GM21737 (cell line): ENCODE results near the gene WIPF1.
A peak's percentile ranks its signal among the peaks of the same experiment; 100 is the strongest.

Source experiments
- ATAC-seq: cut with Tn5 transposase; IDR thresholded peaks from one replicate; pipeline ENCODE4 v1.9.1; 2021; ENCODE audit warnings: mild to moderate bottlenecking, moderate library complexity; ENCODE audit not compliant: unreplicated experiment

The WIPF1 gene

DNA sequence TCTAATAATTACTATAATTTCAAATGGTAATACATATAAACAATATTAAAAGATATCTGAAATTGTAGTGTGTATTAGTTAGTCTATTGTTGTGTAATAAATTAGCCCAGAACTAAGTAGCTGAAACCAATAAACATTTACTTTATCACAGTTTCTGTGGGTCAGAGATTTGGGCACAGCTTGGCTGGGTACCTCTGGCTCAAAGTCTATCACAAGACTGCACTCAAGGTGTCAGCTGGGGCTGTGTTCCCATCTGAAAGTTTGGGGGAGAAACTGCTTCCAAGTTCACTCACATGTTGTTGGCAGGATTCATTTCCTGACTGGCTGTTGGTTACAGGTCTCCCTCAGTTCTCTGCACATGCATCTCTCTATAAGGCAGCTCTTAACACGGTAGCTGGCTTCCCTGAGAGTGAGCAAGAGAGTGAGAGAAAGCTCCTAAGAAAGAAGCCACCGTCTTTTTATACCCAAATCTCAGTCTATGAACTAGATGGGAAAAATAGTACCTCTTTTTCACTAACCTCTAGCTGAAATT is 25.6 kb upstream of the WIPF1 start:
- no peak for ATAC-seq

DNA sequence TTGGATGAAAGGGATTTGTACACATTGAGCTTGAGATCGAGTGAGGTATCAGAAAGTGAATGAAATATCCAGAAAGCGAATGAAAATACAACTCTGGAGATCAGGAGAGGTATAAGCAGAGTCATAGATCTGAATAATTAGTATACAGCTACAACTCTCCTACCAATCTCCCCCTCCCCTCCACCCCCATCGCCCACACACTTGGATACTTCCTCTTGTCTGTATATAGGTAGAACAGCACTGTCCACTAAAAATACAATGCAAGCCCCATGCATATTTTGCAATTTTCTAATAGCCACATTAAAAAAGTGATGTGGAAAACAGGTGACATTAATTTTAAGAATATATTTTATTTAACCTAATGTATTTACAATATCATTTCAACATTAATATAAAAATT is 23.7 kb upstream of the WIPF1 start:
- no peak for ATAC-seq

DNA sequence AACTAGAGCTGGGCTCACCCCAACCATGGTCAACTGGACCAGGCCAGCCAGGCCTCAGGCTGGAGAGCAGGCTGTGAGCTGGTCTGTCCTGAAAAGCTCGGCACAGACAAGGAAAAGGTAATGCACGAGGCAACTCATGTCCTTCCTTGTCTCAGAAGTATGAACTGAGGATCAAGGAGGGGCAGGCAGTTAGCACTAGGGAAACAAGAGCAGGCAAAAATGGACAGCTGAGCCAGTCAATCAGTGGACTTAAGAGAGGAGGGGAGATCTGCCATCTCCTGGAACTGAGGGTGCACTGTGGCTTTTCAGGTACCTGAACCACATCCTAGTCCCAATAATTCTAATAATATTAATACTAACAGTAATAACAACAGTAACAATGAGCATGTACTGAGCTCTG is 20.6 kb upstream of the WIPF1 start:
- ATAC-seq, result no peak

DNA sequence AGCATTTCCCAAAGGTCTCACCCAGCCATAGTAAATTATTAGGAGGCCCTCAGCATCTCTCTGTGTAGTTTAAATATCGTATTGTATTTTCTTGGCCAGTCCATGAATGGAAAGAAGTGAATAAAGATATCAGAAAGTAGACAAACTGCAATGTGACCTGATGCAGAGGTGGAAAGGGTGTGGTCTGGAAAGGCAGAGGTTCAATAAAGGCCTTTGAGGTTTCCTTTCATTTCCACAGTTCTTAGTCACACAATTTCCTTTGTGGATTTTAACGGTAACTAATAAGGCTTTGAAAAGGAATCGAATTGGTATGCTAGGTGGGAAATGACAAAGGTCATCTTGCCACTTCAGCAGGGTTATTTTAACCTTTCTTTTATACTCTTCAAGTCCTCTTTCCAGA is 20.1 kb upstream of the WIPF1 start:
- no peak for ATAC-seq

DNA sequence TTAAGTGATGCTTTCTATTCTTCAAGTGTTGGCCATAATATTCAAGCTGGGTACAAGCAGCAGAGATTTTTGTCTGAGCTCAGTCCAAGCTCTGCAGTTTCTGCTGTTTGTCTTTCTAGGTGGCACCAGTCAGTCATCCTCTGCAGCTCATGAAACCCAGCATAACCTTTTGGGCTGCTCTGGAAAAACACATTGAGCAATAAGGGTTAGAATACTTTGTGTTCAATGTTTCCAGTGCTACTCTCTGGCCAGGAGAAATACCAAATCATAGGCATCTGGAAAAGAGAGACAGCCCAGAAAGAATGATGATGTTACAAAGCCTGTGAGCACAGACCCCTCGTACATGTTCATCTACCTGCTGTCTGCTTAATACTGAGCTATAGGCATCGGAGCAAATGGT is 19.5 kb upstream of the WIPF1 start:
- no peak for ATAC-seq

DNA sequence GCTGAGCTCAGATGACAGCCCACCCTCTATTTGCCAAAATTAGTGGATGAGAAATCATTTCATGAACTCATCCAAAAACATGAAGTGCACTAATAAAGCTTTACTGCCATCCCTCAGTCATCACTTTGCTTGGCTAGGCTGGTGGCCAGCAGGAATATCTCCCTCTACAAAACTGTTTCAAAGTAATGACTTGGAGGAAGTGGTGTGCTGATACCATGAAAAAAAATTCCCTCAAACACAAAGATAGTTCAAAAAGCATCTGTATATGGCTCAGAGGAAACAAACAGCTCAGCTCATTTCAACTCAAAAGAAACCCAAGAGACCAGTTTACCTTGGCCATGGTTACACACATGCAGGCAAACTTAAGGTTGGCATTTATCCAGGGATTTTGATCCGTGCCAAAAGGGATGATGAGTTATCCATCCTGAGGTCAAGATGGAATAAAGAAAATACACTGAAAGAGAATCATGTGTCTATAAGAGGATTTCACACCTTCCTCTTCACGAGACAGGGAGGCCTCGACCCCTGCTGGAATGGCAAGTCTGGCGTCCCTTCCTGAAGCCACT is 18.4 kb upstream of the WIPF1 start:
- no peak for ATAC-seq

DNA sequence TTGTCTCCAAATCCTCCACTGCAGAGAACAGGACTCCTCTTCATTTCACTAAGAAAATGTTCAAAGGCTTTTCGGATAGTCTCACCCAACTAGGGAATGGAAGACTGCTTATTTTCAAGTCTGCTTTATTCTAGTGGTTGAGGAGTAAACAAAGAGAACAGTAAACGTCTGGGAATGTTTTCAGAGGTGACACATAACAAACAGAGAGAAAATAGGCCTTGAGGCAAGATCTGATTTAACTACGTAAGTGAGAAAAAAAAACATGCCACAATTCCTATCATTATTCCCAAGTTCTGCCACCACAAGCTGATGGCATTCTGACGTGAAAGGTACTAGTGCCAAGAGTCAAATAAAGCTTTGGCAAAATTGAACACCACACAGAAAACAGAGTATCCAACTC is 16.7 kb upstream of the WIPF1 start:
- no peak for ATAC-seq

DNA sequence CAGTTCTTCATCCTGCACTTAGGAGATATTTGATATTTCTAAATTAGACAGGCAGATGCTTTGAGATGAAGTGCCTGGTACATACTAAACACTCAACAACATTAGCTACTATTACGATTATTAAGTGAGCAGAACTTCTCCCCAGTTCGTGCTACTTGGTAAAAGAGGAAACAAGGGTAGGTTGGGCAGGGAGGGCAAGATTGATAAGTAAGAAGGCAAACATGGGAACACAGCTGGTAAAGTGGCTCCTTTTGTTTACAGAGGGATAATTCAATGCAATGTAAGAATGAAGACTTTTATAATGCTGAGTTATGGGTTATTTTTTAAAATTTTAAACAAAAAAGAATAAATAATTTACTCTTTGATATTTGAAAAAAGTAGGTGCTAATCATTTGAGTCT is 15.9 kb upstream of the WIPF1 start:
- no peak for ATAC-seq

DNA sequence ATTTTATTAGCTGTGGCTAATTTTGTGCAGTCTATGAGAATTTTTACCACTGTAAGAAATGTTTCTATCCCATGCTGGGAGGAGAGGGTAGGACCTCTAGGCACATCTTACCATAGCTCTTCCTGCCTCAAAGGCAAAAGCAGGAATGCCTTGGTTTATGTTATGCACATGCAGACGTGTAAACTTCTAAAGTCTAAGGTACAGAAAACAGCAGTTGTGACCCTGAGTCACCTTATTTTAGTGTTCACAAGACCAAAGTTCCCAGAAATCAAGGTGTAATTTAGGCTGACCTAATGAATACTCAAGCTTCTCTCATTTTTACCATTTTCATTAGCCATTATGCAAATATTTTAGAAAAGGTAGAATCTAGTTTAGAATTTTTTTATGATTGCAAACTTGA is 15.4 kb upstream of the WIPF1 start:
- no peak for ATAC-seq

DNA sequence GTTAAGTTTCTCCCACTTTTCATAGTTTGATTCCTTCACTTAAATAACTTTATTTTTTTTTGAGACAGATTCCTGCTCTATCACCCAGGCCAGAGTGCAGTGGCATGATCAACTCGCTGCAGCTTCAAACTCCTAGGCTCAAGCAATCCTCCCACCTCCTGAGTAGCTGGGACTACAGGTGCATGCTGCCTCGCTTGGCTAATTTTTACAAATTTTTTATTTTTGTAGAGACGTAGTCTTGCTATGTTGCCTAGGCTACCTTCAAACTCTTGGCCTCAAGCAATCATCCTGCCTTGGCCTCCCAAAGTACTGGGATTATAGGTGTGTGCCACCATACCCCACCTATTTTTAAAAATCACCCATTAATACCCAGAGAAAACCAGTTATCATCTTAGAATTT is 14.2 kb upstream of the WIPF1 start:
- no peak for ATAC-seq

DNA sequence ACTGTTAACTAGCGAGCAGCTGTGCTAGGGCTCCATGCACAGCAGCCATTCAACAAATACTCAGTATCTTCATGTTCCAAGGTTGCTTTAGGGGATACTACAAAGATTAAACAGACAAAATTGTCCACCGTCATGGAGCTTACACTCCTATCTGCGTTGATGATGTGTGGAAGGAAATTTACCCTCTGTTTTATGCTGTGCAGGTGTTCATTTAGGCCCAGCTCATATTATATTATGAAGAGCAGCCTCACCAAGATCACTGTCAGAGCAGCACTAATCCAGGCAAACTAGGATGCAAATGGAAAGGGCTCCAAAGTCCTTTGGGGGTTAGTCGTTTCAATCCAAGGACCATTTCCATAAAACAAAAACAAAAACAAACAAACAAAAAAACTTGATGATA is 13.4 kb upstream of the WIPF1 start:
- ATAC-seq, result no peak

DNA sequence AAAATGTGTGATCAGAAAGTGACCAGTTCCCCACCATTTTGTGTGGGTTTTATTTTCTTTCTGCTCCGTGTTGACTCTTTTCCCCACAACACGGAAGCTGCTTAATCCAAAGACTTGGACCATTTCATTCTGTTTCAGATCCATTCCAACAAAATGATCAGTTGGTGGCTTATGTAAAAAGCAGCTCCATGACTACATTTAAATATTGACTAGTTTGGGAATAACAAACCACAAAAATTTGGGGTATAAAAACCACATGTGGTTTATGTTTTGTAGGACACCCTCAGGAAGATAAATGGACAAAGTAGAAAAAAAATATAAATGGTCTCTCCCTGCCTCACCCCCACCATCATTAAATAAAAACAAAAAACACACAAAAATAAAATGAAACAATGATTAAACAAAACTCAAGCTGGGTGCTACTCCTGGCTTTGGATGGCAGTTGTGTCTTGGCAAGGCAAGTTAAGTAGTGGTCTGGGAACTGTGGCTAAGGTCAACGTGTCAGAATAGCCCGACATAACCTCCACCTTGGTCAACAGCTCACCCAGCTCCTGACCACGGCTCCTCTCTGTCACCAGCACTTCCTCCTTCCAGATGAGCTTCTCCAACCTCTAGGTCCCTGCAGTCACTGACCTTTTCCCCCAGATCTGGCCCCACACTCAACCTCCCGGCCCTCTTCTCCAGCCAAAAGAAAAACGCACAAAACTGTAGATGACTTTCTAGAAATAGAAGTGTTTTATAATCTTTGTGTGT is 12.8 kb upstream of the WIPF1 start:
- ATAC-seq, result no peak

DNA sequence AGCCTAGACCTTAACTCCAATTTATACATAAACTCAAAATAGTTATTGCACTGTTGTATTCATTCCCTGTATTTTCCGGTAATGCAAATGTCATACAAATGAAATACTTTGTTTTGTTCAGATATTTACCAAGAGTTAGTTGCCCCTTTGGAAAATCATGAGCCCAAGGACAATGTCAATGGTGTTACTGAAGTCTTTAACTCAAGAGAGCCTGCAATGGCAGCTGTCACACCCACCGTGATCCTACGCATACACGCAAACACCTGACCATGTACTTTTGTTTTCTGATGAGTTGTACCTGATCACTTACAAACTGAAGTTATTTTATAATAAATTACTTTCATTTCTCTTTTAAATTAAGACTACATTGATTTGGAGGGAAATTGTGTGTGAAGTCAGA is 11.7 kb upstream of the WIPF1 start:
- no peak for ATAC-seq

DNA sequence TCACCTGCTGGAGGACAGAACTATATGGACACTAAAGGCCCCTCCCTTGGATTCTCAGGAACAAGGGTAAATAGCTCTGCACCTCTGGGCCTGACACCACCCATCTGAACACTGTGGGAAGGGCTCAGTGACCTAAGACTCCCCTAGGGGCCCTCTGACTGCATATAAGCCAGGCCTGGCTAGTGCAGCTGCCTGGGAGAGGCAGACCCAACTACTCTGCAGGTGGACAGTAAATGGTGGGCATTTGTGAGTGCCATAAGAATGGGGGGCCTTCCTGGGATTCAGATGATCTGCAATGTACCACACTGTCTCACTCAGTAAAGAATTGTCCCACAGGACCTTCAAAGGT is 11.2 kb upstream of the WIPF1 start:
- ATAC-seq, result peak; percentile 44

DNA sequence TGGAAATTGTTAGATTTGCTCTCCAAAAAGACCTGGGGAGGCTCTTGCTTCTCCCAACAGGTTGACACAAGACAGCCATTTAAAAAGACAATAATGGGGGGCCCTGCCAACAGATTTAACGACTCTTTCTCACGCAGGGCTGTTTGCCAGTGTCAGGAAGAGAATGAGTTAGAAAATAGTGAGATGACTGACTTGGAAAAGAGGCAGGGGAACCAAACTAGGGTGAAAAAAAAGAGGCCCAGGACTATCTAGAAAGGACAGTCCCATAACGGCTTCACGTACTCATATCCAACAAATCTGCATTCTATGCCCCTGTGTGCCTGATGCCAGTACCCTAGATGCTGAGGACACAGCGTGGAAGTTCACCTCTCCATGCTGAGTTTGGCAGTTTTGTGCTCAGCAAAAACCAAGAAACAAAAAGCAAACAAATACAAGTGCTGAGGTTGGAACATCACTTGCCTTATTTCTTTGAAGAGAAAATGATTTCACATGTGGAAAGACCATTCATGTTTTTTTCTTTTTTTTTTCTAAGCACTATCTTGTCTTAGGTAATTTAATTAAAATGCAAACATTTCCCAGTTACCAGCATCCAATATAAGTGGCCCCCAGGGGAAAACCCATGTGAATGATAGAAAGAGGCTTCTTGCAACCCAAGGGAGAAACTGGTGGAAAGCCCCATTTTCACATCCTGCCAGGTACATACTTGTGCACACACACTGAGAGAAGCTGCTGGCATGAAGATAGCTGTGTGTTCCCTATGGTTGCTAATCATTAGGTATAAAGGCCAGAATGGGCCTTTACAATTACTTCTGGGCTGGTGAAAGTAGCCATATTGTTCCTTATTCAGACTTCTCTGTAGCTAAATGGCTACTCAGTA is 10.6 kb upstream of the WIPF1 start:
- peak; percentile 59 for ATAC-seq

DNA sequence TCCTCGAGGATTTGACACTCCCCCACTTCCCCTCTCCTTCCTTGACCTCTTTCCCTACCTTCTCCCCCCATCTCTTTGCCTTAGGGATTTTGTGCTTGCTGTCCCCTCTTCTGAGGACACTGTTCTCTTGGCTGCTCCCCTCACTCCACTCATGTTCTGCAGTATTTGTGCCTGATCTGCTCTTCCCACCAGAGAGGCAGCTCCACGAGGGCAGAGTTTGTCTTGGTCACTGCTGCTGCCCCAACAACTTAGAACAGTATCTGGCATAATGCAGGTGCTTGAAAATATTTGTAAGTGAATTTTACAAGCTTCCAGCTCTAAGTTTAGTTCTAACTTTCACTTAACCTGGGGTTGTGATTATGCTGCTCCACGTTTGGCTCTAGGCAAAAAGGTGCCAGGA is 10.0 kb upstream of the WIPF1 start:
- ATAC-seq, result no peak

DNA sequence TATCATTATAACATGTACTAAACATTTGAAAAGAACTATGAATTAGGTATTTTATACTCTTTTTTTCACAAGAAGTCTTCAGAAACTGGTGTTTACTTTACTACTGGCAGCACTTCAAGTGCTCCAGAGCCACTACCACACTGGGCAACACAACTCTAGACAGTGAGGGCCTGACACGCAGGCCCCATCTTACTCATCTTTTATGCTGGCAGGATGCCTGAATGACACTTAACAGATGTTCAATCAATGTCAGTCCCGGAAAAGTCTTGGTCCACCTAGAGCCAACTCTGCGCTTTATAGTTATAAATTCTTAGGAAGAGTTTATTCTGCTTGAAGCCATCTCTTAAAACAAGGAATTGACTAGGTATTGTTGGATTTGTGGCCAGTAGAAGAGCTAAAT is 8.7 kb upstream of the WIPF1 start:
- no peak for ATAC-seq

DNA sequence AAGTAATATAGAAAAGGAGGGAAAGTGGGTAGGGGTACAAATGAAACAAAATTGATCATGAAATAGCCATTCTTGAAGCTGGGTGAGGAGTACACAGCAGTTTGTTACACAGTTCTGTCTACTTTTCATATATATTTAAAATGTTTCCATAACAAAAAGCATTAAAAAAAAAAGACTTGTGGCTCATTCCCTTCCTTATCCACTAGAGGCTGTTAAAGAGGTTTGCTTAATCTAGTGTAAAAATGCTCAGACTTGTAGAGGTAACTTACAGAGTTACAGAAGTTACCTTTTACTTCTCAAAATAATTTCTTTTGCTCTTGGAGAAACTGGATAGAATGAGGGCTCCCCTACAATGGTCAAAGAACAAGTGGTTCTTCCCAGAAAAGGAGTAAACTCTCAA is 8.1 kb upstream of the WIPF1 start:
- no peak for ATAC-seq

DNA sequence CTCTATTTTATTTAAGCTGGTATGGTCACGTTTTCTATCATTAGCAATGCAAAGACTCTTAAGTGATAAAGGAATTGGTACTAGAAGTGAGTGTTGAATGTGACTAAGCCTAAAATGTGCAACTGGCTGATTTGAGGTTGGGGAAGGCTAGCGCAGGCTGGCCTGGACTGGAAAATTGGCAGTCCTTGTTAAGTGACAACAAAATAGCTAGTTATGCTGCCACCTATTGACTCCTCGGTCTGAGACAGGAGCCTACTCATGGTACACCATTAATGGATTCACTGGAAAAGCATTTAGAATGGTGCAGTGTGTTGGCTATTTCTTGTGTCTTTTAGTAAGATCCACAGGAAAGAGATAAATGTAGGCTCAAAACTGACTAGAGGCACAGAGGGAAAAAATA is 5.7 kb upstream of the WIPF1 start:
- peak; percentile 32 for ATAC-seq

DNA sequence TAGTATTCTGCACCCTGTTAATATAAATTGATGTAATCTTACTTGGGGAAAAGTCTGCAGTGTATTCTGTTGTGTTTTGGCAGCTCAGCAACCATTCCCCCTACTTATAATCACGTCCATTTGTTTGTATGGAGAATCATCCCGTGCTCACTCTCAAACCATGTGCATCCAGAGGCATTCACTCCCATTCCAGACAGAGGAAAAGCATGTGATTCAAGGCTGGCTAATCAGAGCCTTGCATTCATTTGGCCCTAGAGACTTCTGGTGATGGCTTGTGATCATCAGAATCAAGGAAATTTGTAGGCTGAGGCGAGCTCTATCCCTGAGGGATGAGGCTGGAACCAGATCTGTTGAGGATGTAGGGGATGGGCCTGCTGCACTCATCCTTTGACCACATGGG is 5.1 kb upstream of the WIPF1 start:
- no peak for ATAC-seq

DNA sequence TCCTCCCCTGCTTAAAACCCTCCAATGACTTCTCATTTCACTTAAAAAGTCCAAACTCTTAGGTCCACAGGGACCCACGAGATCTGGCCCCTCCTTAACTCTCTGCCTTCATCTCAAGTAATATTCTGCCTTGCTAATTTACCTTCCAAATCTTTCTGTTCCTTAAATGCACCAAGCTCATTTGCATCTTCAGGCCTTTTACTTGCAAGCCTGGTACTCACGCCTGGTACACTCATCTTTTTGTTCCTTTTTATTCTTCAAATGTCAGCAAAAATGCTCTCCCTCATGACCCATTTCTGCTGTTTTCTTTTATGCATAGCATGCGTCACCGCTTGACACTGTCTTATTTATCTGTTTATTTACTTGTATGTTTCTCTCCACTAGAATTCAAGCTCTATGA is 2.7 kb upstream of the WIPF1 start:
- ATAC-seq, result no peak

DNA sequence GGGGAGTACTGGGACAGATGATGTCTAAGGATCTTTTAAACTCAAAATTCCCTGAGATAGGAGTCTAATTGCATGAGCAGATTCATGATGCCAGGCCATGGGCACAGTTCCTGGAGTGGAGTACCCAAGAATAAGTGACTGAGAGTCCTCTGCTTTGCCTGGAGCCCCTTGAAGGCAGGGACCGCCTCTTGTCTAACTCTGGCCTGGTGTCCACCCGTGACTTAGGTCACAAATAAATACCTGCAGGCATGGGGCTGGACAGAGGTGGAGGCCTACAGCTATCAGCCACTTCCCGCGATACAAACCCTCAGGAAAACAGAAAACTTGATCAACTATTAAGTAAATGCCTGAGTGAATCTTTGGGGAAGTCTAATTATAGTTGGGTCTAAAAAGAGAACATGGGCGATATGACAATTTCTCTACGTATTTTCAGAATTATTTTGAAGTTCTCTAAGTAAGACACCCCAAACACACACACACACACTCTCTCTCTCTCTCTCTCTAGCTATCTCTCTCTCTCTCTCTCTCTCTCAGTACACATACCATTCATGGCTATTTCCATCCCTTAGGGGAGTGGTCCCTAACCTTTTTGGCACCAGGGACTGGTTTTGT is 1.8 kb upstream of the WIPF1 start:
- no peak for ATAC-seq
